MM.1S (cell line): ENCODE results near the gene SRPK2.

Experiments
- DNase-seq: peaks from one replicate; pipeline ENCODE4 v3.0.0-alpha.2; 2015
- H2AFZ ChIP-seq: fragments of 300-600 bp; sonication (generic); 2 replicates; pipeline ENCODE4 v1.6.0; 2016; ENCODE audit warnings: antibody characterized with exemption, low read length
- H3F3A ChIP-seq: fragments of 300-600 bp; sonication (generic); 2 replicates; pipeline ENCODE4 v1.6.1; 2016; ENCODE audit warnings: mild to moderate bottlenecking, antibody characterized with exemption, low read length, moderate library complexity, mixed read lengths; ENCODE audit not compliant: insufficient read depth
- H3K27ac ChIP-seq: fragments of 300-600 bp; sonication (generic); 2 replicates; pipeline ENCODE4 v1.5.1; 2016; ENCODE audit warnings: mild to moderate bottlenecking, low read length
- H3K27me3 ChIP-seq: fragments of 300-600 bp; sonication (generic); replicated peaks from 2 replicates; pipeline ENCODE4 v1.6.0; 2016; ENCODE audit warnings: low read length; ENCODE audit not compliant: insufficient read depth
- H3K36me3 ChIP-seq: fragments of 300-600 bp; sonication (generic); replicated peaks from 2 replicates; pipeline ENCODE4 v1.6.1; 2016; ENCODE audit warnings: mild to moderate bottlenecking, low read length, mixed read lengths; ENCODE audit not compliant: insufficient read depth
- H3K4me1 ChIP-seq: fragments of 300-600 bp; sonication (generic); 2 replicates; pipeline ENCODE4 v1.6.1; 2016; ENCODE audit warnings: low read length, mixed read lengths
- H3K4me2 ChIP-seq: fragments of 300-600 bp; sonication (generic); 2 replicates; pipeline ENCODE4 v1.6.0; 2016; ENCODE audit warnings: low read depth, low read length
- H3K4me3 ChIP-seq: fragments of 300-600 bp; sonication (generic); 2 replicates; pipeline ENCODE4 v1.5.1; 2016; ENCODE audit warnings: low read length, mixed read lengths
- H3K79me2 ChIP-seq: fragments of 300-600 bp; sonication (generic); 2 replicates; pipeline ENCODE4 v1.6.1; 2016; ENCODE audit warnings: mixed run types, low read length, mixed read lengths
- H3K9ac ChIP-seq: fragments of 300-600 bp; sonication (generic); 2 replicates; pipeline ENCODE4 v1.6.1; 2016; ENCODE audit warnings: low read length, mixed read lengths
- H3K9me2 ChIP-seq: fragments of 300-600 bp; sonication (generic); replicated peaks from 2 replicates; pipeline ENCODE4 v1.6.1; 2016; ENCODE audit warnings: mild to moderate bottlenecking, low read length, mixed read lengths; ENCODE audit not compliant: insufficient read depth
- H3K9me3 ChIP-seq: fragments of 300-600 bp; sonication (generic); replicated peaks from 2 replicates; pipeline ENCODE4 v1.6.1; 2016; ENCODE audit warnings: mild to moderate bottlenecking, low read length, mixed read lengths; ENCODE audit not compliant: insufficient read depth
- H4K20me1 ChIP-seq: fragments of 300-600 bp; sonication (generic); 2 replicates; pipeline ENCODE4 v1.6.1; 2016; ENCODE audit warnings: mild to moderate bottlenecking, low read length, moderate library complexity, mixed read lengths; ENCODE audit not compliant: insufficient read depth
- CTCF ChIP-seq: fragments of 300-600 bp; sonication (generic); IDR thresholded peaks from 2 replicates; pipeline ENCODE4 v1.5.1; 2016; ENCODE audit warnings: antibody characterized with exemption, low read length, mixed read lengths
- EZH2 ChIP-seq: fragments of 300-600 bp; sonication (generic); optimal IDR thresholded peaks from 2 replicates; pipeline ENCODE3; 2017; ENCODE audit warnings: low read depth, mild to moderate bottlenecking, antibody characterized with exemption, low read length, mixed read lengths
- EZH2phosphoT487 ChIP-seq: fragments of 300-600 bp; sonication (generic); IDR thresholded peaks from 2 replicates; pipeline ENCODE4 v1.6.1; 2018; ENCODE audit warnings: antibody characterized with exemption, low read length

The SRPK2 gene

GRCh38 chr7:105204953-105205352 lies 183.8 kb downstream of the SRPK2 start:
- Histone ChIP-seq H3K9ac (no peak overlapping the region), H3K4me2 (no peak overlapping the region), H3K9me3 (no peaks in the 10 kb centered on the region), H4K20me1 (peaks cover 3% of the 10 kb centered on the region; the same call in 1 of the 2 replicates), H3K36me3 (0 out of 2 replicates have a peak, but pooled peaks cover 3% of the 10 kb centered on the region), H3K27me3 (no peaks in the 10 kb centered on the region), H3K9me2 (no peaks in the 10 kb centered on the region), H2AFZ (no peak overlapping the region), H3K4me3 (no peak overlapping the region), H3K79me2 (peaks cover 89% of the 10 kb centered on the region), H3F3A (no peaks in the 10 kb centered on the region), H3K27ac (no peak overlapping the region), H3K4me1 (peaks cover 2% of the 10 kb centered on the region; the same call in 1 of the 2 replicates)
- TF ChIP-seq CTCF, result no peak
- no peak for TF ChIP-seq EZH2
- TF ChIP-seq EZH2phosphoT487, result no peak
- DNase-seq, result no peak

GRCh38 chr7:105204520-105204919 lies 184.2 kb downstream of the SRPK2 start:
- peaks cover 87% of the 10 kb centered on the region for H3K79me2 ChIP-seq
- H3K27ac ChIP-seq, result no peak overlapping the region
- no peak overlapping the region for H3K9ac ChIP-seq
- H3F3A ChIP-seq, result no peaks in the 10 kb centered on the region
- no peaks in the 10 kb centered on the region for H3K9me2 ChIP-seq
- H4K20me1 ChIP-seq, result peaks cover 3% of the 10 kb centered on the region; the same call in 1 of the 2 replicates
- no peak for DNase-seq
- no peak overlapping the region for H2AFZ ChIP-seq
- TF ChIP-seq EZH2phosphoT487, result no peak
- TF ChIP-seq EZH2, result no peak
- TF ChIP-seq CTCF, result no peak
- H3K9me3 ChIP-seq, result no peaks in the 10 kb centered on the region
- no peaks in the 10 kb centered on the region for H3K27me3 ChIP-seq
- H3K4me2 ChIP-seq, result no peak overlapping the region
- H3K4me1 ChIP-seq, result no peaks in the 10 kb centered on the region
- 0 out of 2 replicates have a peak, but pooled peaks cover 3% of the 10 kb centered on the region for H3K36me3 ChIP-seq
- no peak overlapping the region for H3K4me3 ChIP-seq

- H3F3A ChIP-seq, result no peaks in the 10 kb centered on the region
- no peak overlapping the region for H3K9ac ChIP-seq
- peaks cover 85% of the 10 kb centered on the region for H3K79me2 ChIP-seq
- H2AFZ ChIP-seq, result no peak overlapping the region
- H3K4me1 ChIP-seq, result no peaks in the 10 kb centered on the region
- no peak overlapping the region for H3K27ac ChIP-seq
- H4K20me1 ChIP-seq, result no peaks in the 10 kb centered on the region
- TF ChIP-seq CTCF (no peak), EZH2 (no peak), EZH2phosphoT487 (no peak)
- no peak overlapping the region for H3K4me3 ChIP-seq
- no peaks in the 10 kb centered on the region for H3K9me3 ChIP-seq
- no peak overlapping the region for H3K4me2 ChIP-seq
- DNase-seq, result no peak
- 0 out of 2 replicates have a peak, but pooled peaks cover 3% of the 10 kb centered on the region for H3K36me3 ChIP-seq
- no peaks in the 10 kb centered on the region for H3K27me3 ChIP-seq
- no peaks in the 10 kb centered on the region for H3K9me2 ChIP-seq
Observed at GRCh38 chr7:105202616-105203015, 186.1 kb downstream of the SRPK2 start.
